Dermis microvascular lymphatic vessel endothelial cell (primary cell): ENCODE results near the gene ITPRIP. TPM values are rescaled to one million over a fixed set of nuclear protein-coding genes. Genes with fewer than 3 reads are reported as not detected.

ENCODE experiments used
- DNase-seq, 2 donors: peaks; one replicate each; pipeline versions ENCODE4 v3.0.0 to v3.0.0-alpha.2; 2010; ENCODE audit warnings: low read depth in 2 of 2
- total RNA-seq: library from RNA; depleted of rRNA; stranded (reverse); fragments of >200 nt; gene quantifications from 2 replicates; pipeline ENCODE4 v1.2.1, GENCODE V29; 2014

The ITPRIP gene
- 20.7 and 43.0 TPM in 2 replicates for total RNA-seq

- peak in 1 of 2 donors; percentile 88 for DNase-seq
These were observed at the start of gene ITPRIP for GRCh38 chr10:104337985-104338735. TSS of gene ITPRIP (minus strand) at chr10:104338465. CDS start at chr10:104316051, 22,414 bp downstream.

GRCh38 chr10:104387130-104387888, 49.0 kb upstream of the ITPRIP start:
- no peak for DNase-seq

- no peak for DNase-seq
These were observed 42.1 kb upstream of the ITPRIP start for GRCh38 chr10:104380336-104380735.

- DNase-seq: no peak
These were observed 38.6 kb upstream of the ITPRIP start for GRCh38 chr10:104376784-104377300.

GRCh38 chr10:104374591-104374990, 36.3 kb upstream of the ITPRIP start:
- DNase-seq: no peak

GRCh38 chr10:104371753-104372152, 33.5 kb upstream of the ITPRIP start:
- no peak for DNase-seq

- DNase-seq: no peak
These were observed 30.1 kb upstream of the ITPRIP start for GRCh38 chr10:104368381-104368780.

DNA sequence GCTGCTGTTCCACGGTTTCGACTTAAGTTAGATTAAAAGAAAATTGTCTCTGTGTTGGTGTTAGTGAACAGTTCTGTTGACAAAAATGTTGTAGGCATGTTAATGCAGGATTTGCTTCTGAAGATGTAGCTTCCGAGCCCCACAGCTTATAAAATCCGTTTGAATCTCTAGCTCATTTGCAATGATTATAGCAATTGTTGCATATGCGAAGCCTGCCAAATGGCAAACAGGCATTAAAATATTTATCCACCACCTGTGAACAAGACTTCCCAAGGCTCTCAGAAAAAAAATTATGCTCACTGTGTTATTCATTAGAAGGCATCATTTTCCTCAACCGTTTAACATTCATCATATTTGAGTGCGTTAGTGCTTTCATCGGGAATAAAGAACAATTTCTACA, 29.6 kb upstream of the ITPRIP start:
- DNase-seq: no peak

GRCh38 chr10:104359811-104360210, 21.5 kb upstream of the ITPRIP start:
- no peak for DNase-seq

- peak in 1 of 2 donors; percentile 80 for DNase-seq
These were observed 15.2 kb upstream of the ITPRIP start, which contains the start of gene CFAP58 for GRCh38 chr10:104353325-104354048. TSS of gene CFAP58 (plus strand) at chr10:104353833. CDS start at chr10:104353898, 65 bp downstream.

GRCh38 chr10:104351919-104352318, 13.7 kb upstream of the ITPRIP start:
- no peak for DNase-seq

- DNase-seq: peak in 1 of 2 donors; percentile 17
These were observed 12.9 kb upstream of the ITPRIP start for GRCh38 chr10:104351061-104351702.

DNA sequence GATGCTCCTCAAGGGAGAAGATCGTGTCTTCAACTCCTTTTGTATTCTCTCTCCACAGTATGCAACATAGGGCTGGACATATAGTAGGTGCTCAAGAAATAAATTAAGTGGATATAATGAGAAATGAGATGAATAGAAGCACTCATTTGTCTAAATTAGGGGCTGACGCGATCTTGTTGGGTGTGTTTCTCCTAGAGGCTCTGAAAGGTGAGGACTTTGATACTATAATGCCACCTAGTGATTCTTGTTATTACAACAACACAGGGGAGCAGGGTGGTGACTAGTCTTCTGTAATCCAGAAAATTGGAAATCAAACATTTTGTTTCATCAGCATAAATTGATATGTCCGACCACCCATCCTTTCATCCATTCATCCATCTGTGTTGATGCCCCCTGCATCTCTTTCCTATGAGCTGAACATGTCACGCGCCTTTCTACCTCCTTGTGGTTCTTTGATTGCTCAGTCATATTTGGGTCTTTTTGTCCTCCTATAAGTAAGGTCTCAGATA, 11.9 kb upstream of the ITPRIP start:
- peak in 1 of 2 donors; percentile 80 for DNase-seq

DNA sequence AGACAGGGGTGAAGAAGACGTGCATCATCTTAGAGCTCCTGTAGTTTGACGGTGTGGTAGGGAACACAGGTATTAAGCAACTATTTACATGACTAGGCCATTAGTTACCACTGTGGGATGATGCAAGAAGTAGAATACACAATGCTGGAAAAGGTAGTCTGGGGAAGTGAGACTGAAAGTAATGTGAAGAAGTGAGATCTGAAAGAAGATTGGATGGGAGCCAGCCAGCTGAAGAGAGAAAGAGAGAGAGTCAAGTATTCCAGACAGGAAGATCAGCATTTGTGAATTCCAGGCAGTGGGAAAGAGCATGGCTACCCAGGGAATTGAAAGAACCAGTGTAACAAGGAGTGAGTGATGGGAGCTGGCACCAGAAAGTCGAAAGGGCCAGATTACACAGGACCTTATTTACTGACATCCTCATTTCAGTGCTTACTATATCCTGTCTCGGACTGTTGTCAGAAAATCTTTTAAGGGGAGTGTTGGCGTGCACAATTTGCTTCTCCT, 11.4 kb upstream of the ITPRIP start:
- peak in 1 of 2 donors; percentile 68 for DNase-seq

DNA sequence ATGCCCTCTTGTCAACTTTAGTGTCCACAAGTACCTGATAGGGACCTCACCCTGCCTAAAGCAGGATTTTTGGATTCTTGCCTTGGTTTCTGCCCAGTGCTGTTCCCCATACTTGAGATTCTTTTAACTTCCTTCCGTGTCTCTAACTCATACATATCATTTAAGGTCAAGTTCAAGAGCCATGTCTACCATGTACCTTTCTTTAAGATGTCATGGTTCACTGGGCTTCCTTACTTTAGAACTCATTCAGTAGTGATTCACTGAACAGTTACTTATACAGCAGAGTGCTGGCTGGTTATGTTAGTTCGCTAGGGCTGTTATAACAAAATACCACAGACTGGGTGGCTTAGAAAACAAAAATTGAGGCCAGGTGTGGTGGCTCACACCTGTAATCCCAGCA, 10.3 kb upstream of the ITPRIP start:
- DNase-seq: no peak

GRCh38 chr10:104347295-104348045, 9.2 kb upstream of the ITPRIP start:
- no peak for DNase-seq

- peak in 1 of 2 donors; percentile 54 for DNase-seq
These were observed 7.7 kb upstream of the ITPRIP start for GRCh38 chr10:104345941-104346340.

- no peak for DNase-seq
These were observed 7.2 kb upstream of the ITPRIP start for GRCh38 chr10:104345515-104345914.

- DNase-seq: no peak
These were observed 6.0 kb upstream of the ITPRIP start for GRCh38 chr10:104344219-104344618.

DNA sequence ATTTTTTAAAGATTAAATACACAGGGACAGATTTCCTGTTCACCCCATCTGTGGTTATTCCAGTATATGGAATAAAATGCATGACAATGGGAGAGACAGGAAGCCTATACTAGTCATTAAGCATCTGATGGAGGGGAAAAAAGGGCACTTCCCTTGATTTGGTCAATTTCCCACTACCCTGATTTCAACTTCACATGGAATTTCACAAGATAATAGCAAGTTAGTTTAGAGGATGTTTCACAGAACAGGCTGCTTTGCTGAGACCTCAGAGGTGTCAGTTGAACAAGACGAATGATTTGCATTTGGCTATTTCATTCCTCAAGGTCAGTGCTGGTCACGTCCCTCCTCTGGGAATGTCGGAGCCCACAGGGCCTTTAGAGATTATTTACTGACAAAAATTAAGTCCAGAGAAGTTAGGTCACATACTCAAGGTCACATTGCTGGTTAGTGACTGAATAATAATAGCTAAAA, 4.7 kb upstream of the ITPRIP start:
- DNase-seq: peak; percentile 92 to 94
